SU-DHL-6 (cell line): ENCODE results near the gene COL13A1.

ENCODE experiments used
- H2AFZ ChIP-seq: fragments of 200-600 bp; sonication (generic); 2 replicates; pipeline ENCODE4 v1.6.1; 2014; ENCODE audit warnings: low read depth, mild to moderate bottlenecking, moderate library complexity, mixed read lengths, antibody characterized with exemption, low read length; ENCODE audit not compliant: severe bottlenecking
- H3F3A ChIP-seq: fragments of 200-600 bp; shearing (Covaris generic); 2 replicates; pipeline ENCODE4 v1.6.0; 2016; ENCODE audit warnings: antibody characterized with exemption, mild to moderate bottlenecking; ENCODE audit not compliant: insufficient read depth
- H3K27ac ChIP-seq: fragments of 200-600 bp; sonication (generic); 2 replicates; pipeline ENCODE4 v1.5.1; 2016; ENCODE audit warnings: low read depth, mild to moderate bottlenecking, low read length, moderate library complexity, mixed read lengths
- H3K27me3 ChIP-seq: fragments of 200-600 bp; sonication (generic), shearing (Covaris generic); 2 replicates; pipeline ENCODE4 v1.6.0; 2014; ENCODE audit warnings: mild to moderate bottlenecking, low read length
- H3K36me3 ChIP-seq: fragments of 200-600 bp; sonication (generic); 2 replicates; pipeline ENCODE4 v1.6.1; 2014; ENCODE audit warnings: mild to moderate bottlenecking, low read length, mixed read lengths
- H3K4me2 ChIP-seq: fragments of 300-600, 200-600 bp; shearing (Covaris generic), sonication (generic); 2 replicates; pipeline ENCODE4 v1.6.0; 2014; ENCODE audit warnings: low read length, low read depth, mild to moderate bottlenecking; ENCODE audit not compliant: poor library complexity, severe bottlenecking
- H3K4me3 ChIP-seq: fragments of 200-600 bp; sonication (generic); 2 replicates; pipeline ENCODE4 v1.5.1; 2014; ENCODE audit warnings: antibody characterized with exemption, low read length, mild to moderate bottlenecking, mixed read lengths; ENCODE audit not compliant: insufficient read depth, poor library complexity, severe bottlenecking
- H3K79me2 ChIP-seq: fragments of 200-600 bp; sonication (generic); 2 replicates; pipeline ENCODE4 v1.6.1; 2014; ENCODE audit warnings: mild to moderate bottlenecking, low read length, moderate library complexity; ENCODE audit not compliant: insufficient read depth
- H3K9ac ChIP-seq: fragments of 200-600 bp; sonication (generic); 2 replicates; pipeline ENCODE4 v1.7.0; 2014; ENCODE audit warnings: mild to moderate bottlenecking, low read length
- H3K9me2 ChIP-seq: fragments of 200-600 bp; sonication (generic); replicated peaks from 2 replicates; pipeline ENCODE4 v1.6.1; 2014; ENCODE audit warnings: low read length; ENCODE audit not compliant: insufficient read depth
- H3K9me3 ChIP-seq: fragments of 200-600 bp; sonication (generic); 2 replicates; pipeline ENCODE4 v1.6.1; 2014; ENCODE audit warnings: low read length, mixed read lengths; ENCODE audit not compliant: insufficient read depth
- H4K20me1 ChIP-seq: fragments of 200-600 bp; sonication (generic); 2 replicates; pipeline ENCODE4 v1.6.1; 2014; ENCODE audit warnings: low read depth, mild to moderate bottlenecking, antibody characterized with exemption, low read length, moderate library complexity, mixed read lengths
- CTCF ChIP-seq: fragments of 200-600 bp; sonication (generic); IDR thresholded peaks from one replicate; pipeline ENCODE4 v1.5.1; 2017; ENCODE audit warnings: antibody characterized with exemption, mild to moderate bottlenecking, low read length, moderate library complexity; ENCODE audit not compliant: insufficient read depth, poor library complexity, severe bottlenecking
- EZH2phosphoT487 ChIP-seq: fragments of 200-600 bp; sonication (generic), shearing (Covaris generic); conservative IDR thresholded peaks from 2 replicates; pipeline ENCODE4 v1.6.1; 2018; ENCODE audit warnings: mild to moderate bottlenecking, antibody characterized with exemption, low read length, moderate library complexity, mixed read lengths

COL13A1 gene

DNA sequence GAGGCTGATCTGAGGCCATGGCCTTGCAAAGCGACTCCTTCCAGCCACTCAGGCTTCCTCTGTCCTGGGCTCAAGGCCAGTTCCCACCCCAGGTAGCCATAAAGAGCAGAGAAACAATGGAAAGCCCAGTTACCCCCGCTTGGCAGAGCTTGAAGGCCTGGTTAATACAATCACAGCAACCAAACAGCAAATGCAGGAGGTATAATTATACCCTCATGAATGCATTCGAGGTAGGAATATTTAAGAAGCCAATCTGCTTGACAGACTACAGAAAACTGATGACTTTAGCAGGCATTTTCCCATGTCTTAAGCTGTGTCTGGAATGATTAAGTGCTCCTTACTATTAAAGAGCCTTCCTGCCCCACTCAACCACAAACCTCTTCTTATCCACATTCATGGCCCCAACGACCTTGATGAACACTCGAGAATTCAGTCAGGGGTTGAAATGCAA is 136.9 kb downstream of the COL13A1 start:
- Histone ChIP-seq H3K27ac (no peak overlapping the region), H3K9me3 (no peaks in the 10 kb centered on the region), H2AFZ (no peak overlapping the region), H4K20me1 (no peaks in the 10 kb centered on the region), H3K27me3 (no peaks in the 10 kb centered on the region), H3K4me2 (no peak overlapping the region), H3K9me2 (no peaks in the 10 kb centered on the region), H3F3A (no peaks in the 10 kb centered on the region), H3K9ac (no peak overlapping the region), H3K79me2 (no peaks in the 10 kb centered on the region), H3K4me3 (no peak overlapping the region), H3K36me3 (no peaks in the 10 kb centered on the region)
- no peak for TF ChIP-seq EZH2phosphoT487
- no peak for TF ChIP-seq CTCF

GRCh38 chr10:69939061-69939460 is 137.4 kb downstream of the COL13A1 start:
- TF ChIP-seq EZH2phosphoT487, result no peak
- no peak for TF ChIP-seq CTCF
- no peaks in the 10 kb centered on the region for H3K9me2 ChIP-seq
- no peaks in the 10 kb centered on the region for H3K27me3 ChIP-seq
- no peak overlapping the region for H3K4me3 ChIP-seq
- H3K9ac ChIP-seq, result no peak overlapping the region
- H3F3A ChIP-seq, result no peaks in the 10 kb centered on the region
- no peaks in the 10 kb centered on the region for H3K36me3 ChIP-seq
- H3K9me3 ChIP-seq, result no peaks in the 10 kb centered on the region
- no peaks in the 10 kb centered on the region for H4K20me1 ChIP-seq
- no peak overlapping the region for H3K4me2 ChIP-seq
- no peak overlapping the region for H3K27ac ChIP-seq
- H2AFZ ChIP-seq, result no peak overlapping the region
- no peaks in the 10 kb centered on the region for H3K79me2 ChIP-seq

GRCh38 chr10:69939481-69939880 is 137.8 kb downstream of the COL13A1 start:
- no peaks in the 10 kb centered on the region for H4K20me1 ChIP-seq
- no peaks in the 10 kb centered on the region for H3F3A ChIP-seq
- no peaks in the 10 kb centered on the region for H3K9me3 ChIP-seq
- no peak overlapping the region for H2AFZ ChIP-seq
- H3K9me2 ChIP-seq, result no peaks in the 10 kb centered on the region
- no peaks in the 10 kb centered on the region for H3K36me3 ChIP-seq
- H3K27ac ChIP-seq, result no peak overlapping the region
- H3K27me3 ChIP-seq, result no peaks in the 10 kb centered on the region
- no peak overlapping the region for H3K4me3 ChIP-seq
- no peak overlapping the region for H3K4me2 ChIP-seq
- TF ChIP-seq CTCF (no peak), EZH2phosphoT487 (no peak)
- H3K79me2 ChIP-seq, result no peaks in the 10 kb centered on the region
- no peak overlapping the region for H3K9ac ChIP-seq

- no peak overlapping the region for H3K4me3 ChIP-seq
- no peak overlapping the region for H3K4me2 ChIP-seq
- H3K27me3 ChIP-seq, result no peaks in the 10 kb centered on the region
- no peaks in the 10 kb centered on the region for H3K9me3 ChIP-seq
- H3K36me3 ChIP-seq, result no peaks in the 10 kb centered on the region
- no peaks in the 10 kb centered on the region for H3K79me2 ChIP-seq
- no peak overlapping the region for H2AFZ ChIP-seq
- no peak overlapping the region for H3K27ac ChIP-seq
- H3K9ac ChIP-seq, result no peak overlapping the region
- no peaks in the 10 kb centered on the region for H3K9me2 ChIP-seq
- TF ChIP-seq EZH2phosphoT487, result no peak
- no peak for TF ChIP-seq CTCF
- H3F3A ChIP-seq, result no peaks in the 10 kb centered on the region
- H4K20me1 ChIP-seq, result no peaks in the 10 kb centered on the region
Observed at GRCh38 chr10:69941730-69942129, 140.0 kb downstream of the COL13A1 start.
